Measurements from ENCODE around the gene RTN4.

DNA sequence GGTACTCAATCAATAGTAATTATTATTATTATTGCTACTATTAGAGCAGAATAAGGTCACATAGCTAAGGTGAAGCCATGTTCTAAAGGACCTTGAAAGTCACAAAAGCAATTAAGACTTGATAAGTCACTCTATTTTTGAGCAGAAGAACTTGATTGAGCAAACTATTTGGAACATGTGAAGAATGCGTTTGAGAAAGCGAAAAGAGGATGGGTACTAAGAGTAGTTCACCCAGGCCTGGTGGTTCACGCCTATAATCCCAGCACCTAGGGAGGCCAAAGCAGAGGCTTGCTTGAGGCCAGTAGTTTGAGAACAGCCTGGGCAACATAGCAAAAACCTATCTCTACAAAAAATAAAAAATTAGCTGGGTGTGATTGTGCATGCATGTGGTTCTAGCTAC lies 7.2 kb upstream of the RTN4 start:
- TF ChIP-seq, protein P1, sequence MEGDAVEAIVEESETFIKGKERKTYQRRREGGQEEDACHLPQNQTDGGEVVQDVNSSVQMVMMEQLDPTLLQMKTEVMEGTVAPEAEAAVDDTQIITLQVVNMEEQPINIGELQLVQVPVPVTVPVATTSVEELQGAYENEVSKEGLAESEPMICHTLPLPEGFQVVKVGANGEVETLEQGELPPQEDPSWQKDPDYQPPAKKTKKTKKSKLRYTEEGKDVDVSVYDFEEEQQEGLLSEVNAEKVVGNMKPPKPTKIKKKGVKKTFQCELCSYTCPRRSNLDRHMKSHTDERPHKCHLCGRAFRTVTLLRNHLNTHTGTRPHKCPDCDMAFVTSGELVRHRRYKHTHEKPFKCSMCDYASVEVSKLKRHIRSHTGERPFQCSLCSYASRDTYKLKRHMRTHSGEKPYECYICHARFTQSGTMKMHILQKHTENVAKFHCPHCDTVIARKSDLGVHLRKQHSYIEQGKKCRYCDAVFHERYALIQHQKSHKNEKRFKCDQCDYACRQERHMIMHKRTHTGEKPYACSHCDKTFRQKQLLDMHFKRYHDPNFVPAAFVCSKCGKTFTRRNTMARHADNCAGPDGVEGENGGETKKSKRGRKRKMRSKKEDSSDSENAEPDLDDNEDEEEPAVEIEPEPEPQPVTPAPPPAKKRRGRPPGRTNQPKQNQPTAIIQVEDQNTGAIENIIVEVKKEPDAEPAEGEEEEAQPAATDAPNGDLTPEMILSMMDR (conservative IDR thresholded peaks at IDR 0.05; ENCODE audit: low read depth in 2 of 2): no peak
- TF ChIP-seq EZH2phosphoT487 (IDR thresholded peaks at IDR 0.05; ENCODE audit: unreplicated experiment): no peak

Measured in GM23338 (cell line).